ENCODE results near the gene RHOBTB3.

RHOBTB3 gene

GRCh38 chr5:95843733-95844223 lies 112.6 kb downstream of the RHOBTB3 start:
- no peak for DNase-seq

DNA sequence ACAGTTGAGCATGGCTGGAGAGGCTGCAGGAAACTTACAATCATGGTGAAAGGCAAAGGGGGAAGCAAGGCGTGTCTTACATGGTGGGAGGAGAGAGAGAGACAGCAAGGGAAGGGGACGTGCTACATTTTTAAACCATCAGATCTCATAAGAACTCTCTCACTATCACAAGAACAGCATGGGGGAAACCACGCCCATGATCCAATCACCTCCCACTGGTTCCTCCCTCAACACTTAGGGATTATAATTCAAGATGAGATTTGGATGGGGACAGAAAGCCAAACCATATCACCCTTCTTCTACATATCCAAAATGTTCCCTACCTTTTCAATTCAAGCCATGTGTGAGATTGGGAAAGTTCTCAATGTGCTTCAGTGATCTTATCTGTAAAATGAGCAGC lies 114.3 kb downstream of the RHOBTB3 start:
- DNase-seq = no peak
